Measurements from ENCODE around the gene ZC3H8. TPM values are rescaled to one million over a fixed set of nuclear protein-coding genes. Genes with fewer than 3 reads are reported as not detected.

The ZC3H8 gene
- total RNA-seq, 6 experiments from 2014 or later, result 3.4 to 34.4 (median 4.5) TPM

GRCh38 chr2:112244854-112245253, 10.0 kb downstream of the ZC3H8 start:
- DNase-seq, result no peak
- ATAC-seq, result no peak
- intact Hi-C loops (cut with DNase I), result no loop called here
- no peak overlapping the region for H3K27ac ChIP-seq
- peaks cover 0 to 11% (median 3%) of the 10 kb centered on the region in 4 donors for H3K36me3 ChIP-seq
- H3K27me3 ChIP-seq, result no peaks in the 10 kb centered on the region
- no peaks in the 10 kb centered on the region for H3K9me3 ChIP-seq
- TF ChIP-seq POLR2A (IDR thresholded peaks at IDR 0.05), result no peak
- TF ChIP-seq CTCF (IDR thresholded peaks at IDR 0.05), result no peak
- H3K4me3 ChIP-seq, result no peak overlapping the region
- 85% methylated on average over 1 of the region's 1 CpG for WGBS (ENCODE audit: insufficient coverage, low coverage, low lambda C conversion rate, missing lambda C conversion rate)
- no peaks in the 10 kb centered on the region for H3K4me1 ChIP-seq

- no peak for TF ChIP-seq POLR2A (IDR thresholded peaks at IDR 0.05)
- no peak for TF ChIP-seq CTCF (IDR thresholded peaks at IDR 0.05)
- Histone ChIP-seq H3K9me3 (no peaks in the 10 kb centered on the region), H3K4me1 (no peaks in the 10 kb centered on the region), H3K27me3 (no peaks in the 10 kb centered on the region), H3K36me3 (peaks cover 0 to 11% (median 3%) of the 10 kb centered on the region in 4 donors), H3K4me3 (no peak overlapping the region), H3K27ac (no peak overlapping the region)
- no peak for ATAC-seq
- intact Hi-C loops (cut with DNase I), result no loop called here
- no peak for DNase-seq
- WGBS (ENCODE audit: insufficient coverage, low coverage, low lambda C conversion rate, missing lambda C conversion rate), result 91% methylated on average over 4 of the region's 4 CpGs
Measured at GRCh38 chr2:112243233-112243632, 11.6 kb downstream of the ZC3H8 start.

- Histone ChIP-seq H3K27ac (no peak overlapping the region), H3K36me3 (peaks cover 0 to 6% (median 0%) of the 10 kb centered on the region in 4 donors), H3K4me3 (no peak overlapping the region), H3K4me1 (no peaks in the 10 kb centered on the region), H3K27me3 (no peaks in the 10 kb centered on the region), H3K9me3 (no peaks in the 10 kb centered on the region)
- DNase-seq (no peak), ATAC-seq (no peak)
- WGBS (ENCODE audit: insufficient coverage, low coverage, low lambda C conversion rate, missing lambda C conversion rate), result 76% methylated on average over 3 of the region's 3 CpGs
- no peak for TF ChIP-seq POLR2A (IDR thresholded peaks at IDR 0.05)
- TF ChIP-seq CTCF (IDR thresholded peaks at IDR 0.05), result no peak
- intact Hi-C loops (cut with DNase I), result no loop called here
Measured at GRCh38 chr2:112242384-112242783, 12.5 kb downstream of the ZC3H8 start.

GRCh38 chr2:112239862-112240261, 15.0 kb downstream of the ZC3H8 start:
- intact Hi-C loops (cut with DNase I), result no loop called here
- Histone ChIP-seq H3K4me3 (no peak overlapping the region), H3K36me3 (peaks cover 0 to 12% (median 0%) of the 10 kb centered on the region in 4 donors), H3K27me3 (no peaks in the 10 kb centered on the region), H3K4me1 (no peaks in the 10 kb centered on the region), H3K9me3 (no peaks in the 10 kb centered on the region), H3K27ac (no peak overlapping the region)
- no peak for ATAC-seq
- no CpG with 5 or more reads among the region's 1 CpG for WGBS (ENCODE audit: insufficient coverage, low coverage, low lambda C conversion rate, missing lambda C conversion rate)
- TF ChIP-seq CTCF (IDR thresholded peaks at IDR 0.05), result no peak
- TF ChIP-seq POLR2A (IDR thresholded peaks at IDR 0.05), result no peak
- DNase-seq, result no peak

GRCh38 chr2:112230371-112230770, 24.5 kb downstream of the ZC3H8 start:
- Histone ChIP-seq H3K36me3 (no peaks in the 10 kb centered on the region), H3K4me1 (no peaks in the 10 kb centered on the region), H3K9me3 (no peaks in the 10 kb centered on the region), H3K4me3 (no peak overlapping the region), H3K27me3 (no peaks in the 10 kb centered on the region), H3K27ac (no peak overlapping the region)
- no peak for TF ChIP-seq POLR2A (IDR thresholded peaks at IDR 0.05)
- TF ChIP-seq CTCF (IDR thresholded peaks at IDR 0.05), result no peak
- ATAC-seq (no peak), DNase-seq (no peak)
- intact Hi-C loops (cut with DNase I), result no loop called here
- WGBS (ENCODE audit: insufficient coverage, low coverage, low lambda C conversion rate, missing lambda C conversion rate), result 97% methylated on average over 3 of the region's 3 CpGs

Measured in right lobe of liver (tissue), 6 donors.